ENCODE measurements around the gene CLSTN2. TPM values are rescaled to one million over a fixed set of nuclear protein-coding genes. Genes with fewer than 3 reads are reported as not detected.

The CLSTN2 gene
- total RNA-seq, 1 experiment from 2014 or later = 0.68 TPM

- Mint-ChIP-seq H3K4me1 (peaks cover 8 to 9% of the 10 kb centered on the region in 2 experiments), H3K27ac (no peak overlapping the region), H3K9me3 (no peaks in the 10 kb centered on the region), H3K36me3 (ENCODE audit: insufficient read depth in 1 of 3, low read depth in 3 of 3) (no peaks in the 10 kb centered on the region), H3K4me3 (no peak overlapping the region), H3K27me3 (ENCODE audit: low read depth) (no peaks in the 10 kb centered on the region; the same call in none of the 2 replicates)
- no peak overlapping the region for H2BK12ac ChIP-seq (ENCODE audit: insufficient read length, low read depth, low read length)
- no peak overlapping the region for H3K18ac ChIP-seq (ENCODE audit: insufficient read length, low read depth, low read length)
- no peaks in the 10 kb centered on the region for H3K23me2 ChIP-seq (ENCODE audit: insufficient read length, low read depth, low read length, poor library complexity, severe bottlenecking)
- no peaks in the 10 kb centered on the region for H3K79me2 ChIP-seq (ENCODE audit: insufficient read depth, low read length)
- no peak overlapping the region for H2AFZ ChIP-seq (ENCODE audit: low read length)
- no peak overlapping the region for H2BK15ac ChIP-seq (ENCODE audit: low read depth, low read length)
- H3K14ac ChIP-seq (ENCODE audit: insufficient read depth, low read length) = no peak overlapping the region
- no peak overlapping the region for H2BK5ac ChIP-seq (ENCODE audit: insufficient read length, low read length)
- H3K9me3 ChIP-seq (ENCODE audit: control insufficient read depth, low read depth, low read length) = no peaks in the 10 kb centered on the region
- TF ChIP-seq, protein P1, sequence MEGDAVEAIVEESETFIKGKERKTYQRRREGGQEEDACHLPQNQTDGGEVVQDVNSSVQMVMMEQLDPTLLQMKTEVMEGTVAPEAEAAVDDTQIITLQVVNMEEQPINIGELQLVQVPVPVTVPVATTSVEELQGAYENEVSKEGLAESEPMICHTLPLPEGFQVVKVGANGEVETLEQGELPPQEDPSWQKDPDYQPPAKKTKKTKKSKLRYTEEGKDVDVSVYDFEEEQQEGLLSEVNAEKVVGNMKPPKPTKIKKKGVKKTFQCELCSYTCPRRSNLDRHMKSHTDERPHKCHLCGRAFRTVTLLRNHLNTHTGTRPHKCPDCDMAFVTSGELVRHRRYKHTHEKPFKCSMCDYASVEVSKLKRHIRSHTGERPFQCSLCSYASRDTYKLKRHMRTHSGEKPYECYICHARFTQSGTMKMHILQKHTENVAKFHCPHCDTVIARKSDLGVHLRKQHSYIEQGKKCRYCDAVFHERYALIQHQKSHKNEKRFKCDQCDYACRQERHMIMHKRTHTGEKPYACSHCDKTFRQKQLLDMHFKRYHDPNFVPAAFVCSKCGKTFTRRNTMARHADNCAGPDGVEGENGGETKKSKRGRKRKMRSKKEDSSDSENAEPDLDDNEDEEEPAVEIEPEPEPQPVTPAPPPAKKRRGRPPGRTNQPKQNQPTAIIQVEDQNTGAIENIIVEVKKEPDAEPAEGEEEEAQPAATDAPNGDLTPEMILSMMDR (conservative IDR thresholded peaks at IDR 0.05) = no peak
- H4K5ac ChIP-seq (ENCODE audit: insufficient read length, low read depth, low read length) = no peak overlapping the region
- H4K91ac ChIP-seq (ENCODE audit: insufficient read length, low read depth, low read length) = no peak overlapping the region
- no peak overlapping the region for H3T11ph ChIP-seq (ENCODE audit: low read length)
- no peak for DNase-seq
- H4K20me1 ChIP-seq (ENCODE audit: control insufficient read depth, insufficient read depth, insufficient read length) = no peaks in the 10 kb centered on the region
- H3K4ac ChIP-seq (ENCODE audit: low read depth, low read length) = no peak overlapping the region
- no peak overlapping the region for H3K23ac ChIP-seq (ENCODE audit: insufficient read length, low read depth, low read length)
- no peak overlapping the region for H2BK120ac ChIP-seq (ENCODE audit: low read depth, low read length, poor library complexity, severe bottlenecking)
- H4K8ac ChIP-seq (replicated peaks; ENCODE audit: insufficient read length, low read depth, low read length) = no peak overlapping the region
- no peaks in the 10 kb centered on the region for H3K4me1 ChIP-seq (ENCODE audit: insufficient read depth, low read length)
- H3K79me1 ChIP-seq (ENCODE audit: insufficient read depth, low read depth, low read length, poor library complexity, severe bottlenecking) = no peaks in the 10 kb centered on the region
- no peak overlapping the region for H2BK20ac ChIP-seq (ENCODE audit: low read depth, low read length, poor library complexity, severe bottlenecking)
- no peak overlapping the region for H3K4me2 ChIP-seq (ENCODE audit: insufficient read depth, insufficient read length, low read length)
- H3K27ac ChIP-seq (ENCODE audit: insufficient read length, low read depth, low read length) = no peak overlapping the region
- H3K27me3 ChIP-seq (ENCODE audit: insufficient read depth, low read length) = no peaks in the 10 kb centered on the region
- no peak overlapping the region for H3K56ac ChIP-seq (ENCODE audit: insufficient read length, low read depth, low read length)
- no peak overlapping the region for H3K9ac ChIP-seq (ENCODE audit: extremely low read depth, insufficient read length, low read length)
- no peak overlapping the region for H2AK5ac ChIP-seq (ENCODE audit: insufficient read length, low read length)
Measured at GRCh38 chr3:140034058-140034457, 99.1 kb downstream of the CLSTN2 start.

Data from H9 (cell line).